MM.1S (cell line): ENCODE data around the gene MRPL19.

Experiments used
- EZH2 ChIP-seq: fragments of 300-600 bp; sonication (generic); optimal IDR thresholded peaks from 2 replicates; pipeline ENCODE3; 2017; ENCODE audit warnings: low read depth, mild to moderate bottlenecking, antibody characterized with exemption, low read length, mixed read lengths
- TF ChIP-seq, protein P1 (sequence below): fragments of 300-600 bp; sonication (generic); IDR thresholded peaks from 2 replicates; pipeline ENCODE4 v1.5.1; 2016; ENCODE audit warnings: antibody characterized with exemption, low read length, mixed read lengths

DNA sequence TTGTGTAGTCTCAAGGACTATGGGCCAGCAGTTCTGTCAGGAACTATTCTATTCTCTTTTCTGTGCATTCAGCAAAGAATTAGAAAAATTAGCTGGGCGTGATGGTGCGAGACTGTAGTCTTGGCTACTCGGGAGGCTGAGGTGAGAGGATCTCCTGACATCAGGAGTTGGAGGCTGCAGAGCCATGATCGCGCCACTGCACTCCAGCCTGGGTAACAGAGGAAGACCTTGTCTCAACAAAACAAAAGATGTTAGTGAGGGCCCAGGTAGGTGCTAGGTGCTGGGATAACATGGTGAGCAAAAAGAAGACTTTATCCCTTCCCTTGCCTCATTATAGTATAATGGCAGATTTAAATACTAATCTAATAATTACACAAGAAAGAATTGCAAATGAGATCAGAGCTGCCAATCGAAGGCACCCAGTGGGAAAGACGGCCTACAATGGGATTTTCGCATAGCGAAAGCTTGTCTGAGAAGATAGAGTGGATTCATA is 447 bp upstream of the MRPL19 start:
- TF ChIP-seq, protein P1, sequence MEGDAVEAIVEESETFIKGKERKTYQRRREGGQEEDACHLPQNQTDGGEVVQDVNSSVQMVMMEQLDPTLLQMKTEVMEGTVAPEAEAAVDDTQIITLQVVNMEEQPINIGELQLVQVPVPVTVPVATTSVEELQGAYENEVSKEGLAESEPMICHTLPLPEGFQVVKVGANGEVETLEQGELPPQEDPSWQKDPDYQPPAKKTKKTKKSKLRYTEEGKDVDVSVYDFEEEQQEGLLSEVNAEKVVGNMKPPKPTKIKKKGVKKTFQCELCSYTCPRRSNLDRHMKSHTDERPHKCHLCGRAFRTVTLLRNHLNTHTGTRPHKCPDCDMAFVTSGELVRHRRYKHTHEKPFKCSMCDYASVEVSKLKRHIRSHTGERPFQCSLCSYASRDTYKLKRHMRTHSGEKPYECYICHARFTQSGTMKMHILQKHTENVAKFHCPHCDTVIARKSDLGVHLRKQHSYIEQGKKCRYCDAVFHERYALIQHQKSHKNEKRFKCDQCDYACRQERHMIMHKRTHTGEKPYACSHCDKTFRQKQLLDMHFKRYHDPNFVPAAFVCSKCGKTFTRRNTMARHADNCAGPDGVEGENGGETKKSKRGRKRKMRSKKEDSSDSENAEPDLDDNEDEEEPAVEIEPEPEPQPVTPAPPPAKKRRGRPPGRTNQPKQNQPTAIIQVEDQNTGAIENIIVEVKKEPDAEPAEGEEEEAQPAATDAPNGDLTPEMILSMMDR: no peak
- no peak for TF ChIP-seq EZH2
